Measurements from ENCODE around the gene GFRA3. TPM values are rescaled to one million over a fixed set of nuclear protein-coding genes. Genes with fewer than 3 reads are reported as not detected.

Gene GFRA3
- total RNA-seq, 1 donor from 2014 or later = 0.12 TPM

DNA sequence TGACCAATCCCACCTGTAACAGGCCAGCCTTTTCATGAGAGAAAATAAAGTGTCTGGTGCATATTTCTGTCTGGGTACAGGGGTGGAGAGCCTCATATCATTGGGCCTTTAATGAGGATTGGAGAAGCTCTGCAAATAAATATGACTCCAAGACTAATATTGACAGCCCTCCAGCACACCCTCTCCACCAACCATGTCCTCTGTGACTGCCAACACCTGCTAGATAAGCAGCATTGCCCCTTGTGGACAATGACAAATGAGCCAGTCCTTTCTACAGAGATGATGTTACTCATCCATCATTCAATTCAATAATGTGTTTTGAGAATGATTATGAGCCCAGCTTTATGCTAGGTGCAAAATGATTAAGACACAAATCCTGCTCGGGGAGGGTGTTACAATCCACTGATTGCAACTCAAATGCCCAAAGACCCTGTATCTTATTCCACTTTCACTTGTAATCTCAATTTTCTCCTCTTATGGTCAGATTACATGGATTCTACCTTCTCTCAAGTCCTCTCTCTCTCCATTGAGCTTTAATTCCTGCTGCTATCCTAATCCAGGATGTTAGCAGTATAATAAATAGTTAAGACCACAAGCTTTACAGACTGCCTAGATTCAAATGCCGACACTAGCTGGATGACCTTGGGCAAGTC, 2.1 kb upstream of the GFRA3 start:
- Mint-ChIP-seq H3K27me3 (ENCODE audit: low read depth) (peaks cover 2% of the 10 kb centered on the region), H3K4me1 (ENCODE audit: low read depth) (peaks cover 7% of the 10 kb centered on the region)

DNA sequence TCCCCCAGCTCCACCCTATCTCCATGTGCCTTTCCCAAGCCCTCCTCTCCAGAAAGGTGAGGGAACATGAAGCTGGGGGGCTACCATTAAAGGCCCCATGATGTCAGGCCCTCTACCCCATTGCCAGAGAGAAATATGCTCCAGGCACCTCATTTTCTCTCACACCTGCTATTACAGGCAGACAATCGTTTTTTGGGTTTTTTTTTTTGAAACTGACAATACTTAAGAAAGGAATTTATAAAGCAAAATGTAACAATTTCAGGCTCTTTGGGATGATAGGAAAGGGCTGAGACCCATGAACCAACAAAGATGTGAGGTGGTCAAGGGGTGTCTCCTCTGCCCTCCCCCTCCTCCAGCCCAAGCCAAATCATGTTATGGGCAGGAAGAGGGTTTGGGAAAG, 1.5 kb upstream of the GFRA3 start:
- H3K27ac Mint-ChIP-seq (ENCODE audit: unreplicated experiment) = no peak overlapping the region
- peaks cover 7% of the 10 kb centered on the region for H3K4me1 Mint-ChIP-seq (ENCODE audit: low read depth)
- H3K36me3 Mint-ChIP-seq (ENCODE audit: low read depth) = no peaks in the 10 kb centered on the region
- TF ChIP-seq, protein P1, sequence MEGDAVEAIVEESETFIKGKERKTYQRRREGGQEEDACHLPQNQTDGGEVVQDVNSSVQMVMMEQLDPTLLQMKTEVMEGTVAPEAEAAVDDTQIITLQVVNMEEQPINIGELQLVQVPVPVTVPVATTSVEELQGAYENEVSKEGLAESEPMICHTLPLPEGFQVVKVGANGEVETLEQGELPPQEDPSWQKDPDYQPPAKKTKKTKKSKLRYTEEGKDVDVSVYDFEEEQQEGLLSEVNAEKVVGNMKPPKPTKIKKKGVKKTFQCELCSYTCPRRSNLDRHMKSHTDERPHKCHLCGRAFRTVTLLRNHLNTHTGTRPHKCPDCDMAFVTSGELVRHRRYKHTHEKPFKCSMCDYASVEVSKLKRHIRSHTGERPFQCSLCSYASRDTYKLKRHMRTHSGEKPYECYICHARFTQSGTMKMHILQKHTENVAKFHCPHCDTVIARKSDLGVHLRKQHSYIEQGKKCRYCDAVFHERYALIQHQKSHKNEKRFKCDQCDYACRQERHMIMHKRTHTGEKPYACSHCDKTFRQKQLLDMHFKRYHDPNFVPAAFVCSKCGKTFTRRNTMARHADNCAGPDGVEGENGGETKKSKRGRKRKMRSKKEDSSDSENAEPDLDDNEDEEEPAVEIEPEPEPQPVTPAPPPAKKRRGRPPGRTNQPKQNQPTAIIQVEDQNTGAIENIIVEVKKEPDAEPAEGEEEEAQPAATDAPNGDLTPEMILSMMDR (IDR thresholded peaks at IDR 0.05) = no peak
- no peaks in the 10 kb centered on the region for H3K9me3 Mint-ChIP-seq (ENCODE audit: low read depth)
- H3K27me3 Mint-ChIP-seq (ENCODE audit: low read depth) = peaks cover 2% of the 10 kb centered on the region
- DNase-seq (ENCODE audit: low spot score) = no peak
- H3K4me3 Mint-ChIP-seq (ENCODE audit: unreplicated experiment) = no peak overlapping the region

More for the DNA sequence above, 2.1 kb upstream of the GFRA3 start:
- Mint-ChIP-seq H3K4me3 (ENCODE audit: unreplicated experiment) (no peak overlapping the region), H3K36me3 (ENCODE audit: low read depth) (no peaks in the 10 kb centered on the region), H3K9me3 (ENCODE audit: low read depth) (no peaks in the 10 kb centered on the region), H3K27ac (ENCODE audit: unreplicated experiment) (no peak overlapping the region)
- TF ChIP-seq, protein P1 (IDR thresholded peaks at IDR 0.05) = no peak
- DNase-seq (ENCODE audit: low spot score) = no peak

DNA sequence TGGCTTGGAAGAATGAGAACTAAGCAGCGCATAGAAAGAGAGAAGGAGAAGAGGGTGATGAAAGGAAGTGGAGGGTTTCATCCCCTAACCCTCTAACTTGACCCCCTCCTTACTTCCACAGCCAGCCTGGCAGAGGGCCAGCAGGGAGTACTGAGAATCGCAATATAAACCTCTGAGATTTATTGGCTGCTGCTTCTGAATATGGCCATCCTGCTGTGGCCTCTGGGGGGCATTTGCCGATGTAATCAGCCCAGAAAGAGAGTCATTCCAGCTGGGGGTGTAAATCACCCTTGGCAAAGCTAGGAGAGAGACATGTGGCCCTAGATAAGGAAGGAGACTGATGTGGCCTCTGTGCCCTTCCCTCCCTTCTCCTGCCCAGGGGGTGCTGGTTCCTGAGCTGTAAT, 960 bp upstream of the GFRA3 start:
- H3K4me3 Mint-ChIP-seq (ENCODE audit: unreplicated experiment) = no peak overlapping the region
- no peak for DNase-seq (ENCODE audit: low spot score)
- no peaks in the 10 kb centered on the region for H3K9me3 Mint-ChIP-seq (ENCODE audit: low read depth)
- peaks cover 2% of the 10 kb centered on the region for H3K27me3 Mint-ChIP-seq (ENCODE audit: low read depth)
- TF ChIP-seq, protein P1 (IDR thresholded peaks at IDR 0.05) = no peak
- no peaks in the 10 kb centered on the region for H3K36me3 Mint-ChIP-seq (ENCODE audit: low read depth)
- H3K4me1 Mint-ChIP-seq (ENCODE audit: low read depth) = peaks cover 7% of the 10 kb centered on the region
- H3K27ac Mint-ChIP-seq (ENCODE audit: unreplicated experiment) = no peak overlapping the region

DNA sequence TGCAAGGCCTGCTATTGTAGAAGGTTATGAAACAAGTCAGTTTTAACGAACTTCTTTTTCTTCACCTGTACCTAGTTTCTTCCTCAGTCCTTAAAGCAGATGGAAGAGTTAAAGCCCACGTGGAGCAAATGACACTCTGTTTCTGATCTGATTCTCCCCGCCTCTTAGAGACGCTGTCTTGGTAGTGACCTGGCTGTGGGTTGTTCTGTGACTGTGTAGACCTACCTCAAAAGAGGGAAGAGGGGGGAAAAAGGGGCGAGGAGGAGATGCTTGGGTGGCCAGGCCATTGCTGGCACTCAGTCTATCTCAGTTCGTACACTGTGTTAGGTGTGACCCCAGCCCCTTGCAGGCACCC, 610 bp downstream of the GFRA3 start:
- Mint-ChIP-seq H3K4me1 (ENCODE audit: low read depth) (peaks cover 7% of the 10 kb centered on the region), H3K27me3 (ENCODE audit: low read depth) (peaks cover 2% of the 10 kb centered on the region), H3K36me3 (ENCODE audit: low read depth) (no peaks in the 10 kb centered on the region), H3K4me3 (ENCODE audit: unreplicated experiment) (peak overlapping the region; percentile 53), H3K9me3 (ENCODE audit: low read depth) (no peaks in the 10 kb centered on the region), H3K27ac (ENCODE audit: unreplicated experiment) (no peak overlapping the region)
- TF ChIP-seq, protein P1 (IDR thresholded peaks at IDR 0.05) = no peak
- no peak for DNase-seq (ENCODE audit: low spot score)

DNA sequence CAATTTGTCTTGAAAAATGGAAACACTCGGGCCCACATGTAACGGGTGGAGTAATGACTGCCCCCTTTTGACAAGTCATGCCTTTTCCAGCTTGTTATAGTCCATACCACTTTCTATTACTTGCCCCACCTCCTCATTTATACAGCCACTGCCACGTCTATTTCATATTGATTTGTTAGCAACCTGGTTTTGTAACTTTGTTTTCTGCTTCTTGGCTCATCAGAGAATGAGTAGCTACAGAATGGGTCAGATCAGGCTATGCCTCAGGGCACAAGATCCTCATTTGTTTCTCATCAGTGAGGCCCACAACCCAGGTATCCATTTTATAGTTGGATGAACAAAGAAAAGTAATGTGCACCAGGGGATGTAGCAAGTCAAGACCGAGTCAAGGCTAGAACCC, 1.7 kb downstream of the GFRA3 start:
- Mint-ChIP-seq H3K27ac (ENCODE audit: unreplicated experiment) (no peak overlapping the region), H3K4me3 (ENCODE audit: unreplicated experiment) (no peak overlapping the region), H3K9me3 (ENCODE audit: low read depth) (no peaks in the 10 kb centered on the region), H3K4me1 (ENCODE audit: low read depth) (peaks cover 7% of the 10 kb centered on the region), H3K27me3 (ENCODE audit: low read depth) (peaks cover 2% of the 10 kb centered on the region), H3K36me3 (ENCODE audit: low read depth) (no peaks in the 10 kb centered on the region)
- TF ChIP-seq, protein P1 (IDR thresholded peaks at IDR 0.05) = no peak
- no peak for DNase-seq (ENCODE audit: low spot score)
